LNCaP clone FGC (cell line): ENCODE results near the gene SMARCA2.

Experiments
- DNase-seq: peaks from one replicate; pipeline ENCODE4 v3.0.0-alpha.2; 2011; ENCODE audit warnings: low read depth
- H3K4me3 ChIP-seq: 2 replicates; pipeline ENCODE4 v1.5.1; 2011; ENCODE audit warnings: mild to moderate bottlenecking, low read depth, low read length, control low read depth
- CTCF ChIP-seq: IDR thresholded peaks from 2 replicates; pipeline ENCODE4 v1.5.1; 2012; ENCODE audit warnings: mild to moderate bottlenecking; ENCODE audit not compliant: control insufficient read depth, insufficient read depth; ENCODE audit errors: extremely low read depth

The SMARCA2 gene

GRCh38 chr9:2234371-2234893 lies 219.3 kb downstream of the SMARCA2 start:
- no peak overlapping the region for H3K4me3 ChIP-seq
- no peak for TF ChIP-seq CTCF
- no peak for DNase-seq

GRCh38 chr9:2235623-2236022 lies 220.5 kb downstream of the SMARCA2 start:
- DNase-seq: no peak
- H3K4me3 ChIP-seq: no peak overlapping the region
- no peak for TF ChIP-seq CTCF

- no peak for DNase-seq
- no peak overlapping the region for H3K4me3 ChIP-seq
- no peak for TF ChIP-seq CTCF
Observed at GRCh38 chr9:2236850-2237249, 221.7 kb downstream of the SMARCA2 start.

GRCh38 chr9:2241461-2241835 lies 226.3 kb downstream of the SMARCA2 start:
- 0 out of 2 replicates have a peak, but pooled peaks have one; percentile 11 for TF ChIP-seq CTCF
- peak overlapping the region; percentile 52 for H3K4me3 ChIP-seq
- DNase-seq: peak; percentile 55

- H3K4me3 ChIP-seq: peak overlapping the region; percentile 52
- no peak for TF ChIP-seq CTCF
- peak; percentile 75 for DNase-seq
Observed at GRCh38 chr9:2241836-2242741, 226.9 kb downstream of the SMARCA2 start.

- TF ChIP-seq CTCF: no peak
- H3K4me3 ChIP-seq: no peak overlapping the region
- no peak for DNase-seq
Observed at GRCh38 chr9:2242831-2243330, 227.7 kb downstream of the SMARCA2 start.
